WTC11 (cell line): Measurements from ENCODE around the gene YTHDF1. TPM values are rescaled to one million over a fixed set of nuclear protein-coding genes. Genes with fewer than 3 reads are reported as not detected.
A peak's percentile ranks its signal among the peaks of the same experiment; 100 is the strongest.

ENCODE experiments used
- ATAC-seq: fragments of 200-7000 bp; cut with Tn5 transposase; 2 replicates; pipeline ENCODE4 v1.10.0; 2021; ENCODE audit warnings: mild to moderate bottlenecking, moderate library complexity
- CTCF ChIA-PET: fragments of 300-600 bp; sonication (Branson Sonifier 250); formaldehyde crosslinking; loops from one replicate; lab custom pipeline; 2021; ENCODE audit warnings: antibody characterized with exemption; lab: Charles Lee
- POLR2A ChIA-PET: fragments of 350-600 bp; sonication (Branson Sonifier 250); formaldehyde crosslinking; loops from one replicate; lab custom pipeline; 2021; ENCODE audit warnings: antibody characterized with exemption; lab: Charles Lee
- DNase-seq: peaks from one replicate; pipeline ENCODE4 v3.0.0; 2021; ENCODE audit warnings: low spot score
- H3K27ac Mint-ChIP-seq: 2 replicates; pipeline ENCODE4 v1.8.0; 2021; ENCODE audit warnings: mixed read lengths
- H3K27me3 Mint-ChIP-seq: 2 replicates; pipeline ENCODE4 v1.8.0; 2021; ENCODE audit warnings: low read depth, mild to moderate bottlenecking, moderate library complexity, mixed read lengths
- H3K36me3 Mint-ChIP-seq: 2 replicates; pipeline ENCODE4 v1.8.0; 2021; ENCODE audit warnings: mixed read lengths
- H3K4me1 Mint-ChIP-seq: 2 replicates; pipeline ENCODE4 v1.8.0; 2022; ENCODE audit warnings: mixed read lengths
- H3K4me3 Mint-ChIP-seq: 2 replicates; pipeline ENCODE4 v1.8.0; 2021; ENCODE audit warnings: mild to moderate bottlenecking, moderate library complexity, mixed read lengths
- H3K9me3 Mint-ChIP-seq: 2 replicates; pipeline ENCODE4 v1.8.0; 2021; ENCODE audit warnings: mixed read lengths
- ATF1 ChIP-seq: sonication (generic); formaldehyde crosslinking; IDR thresholded peaks from 2 replicates; pipeline ENCODE4 v1.8.1; 2023; ENCODE audit warnings: mild to moderate bottlenecking, moderate library complexity, missing genetic modification reagents
- ATF6 ChIP-seq: sonication (generic); formaldehyde crosslinking; IDR thresholded peaks from 2 replicates; pipeline ENCODE4 v1.8.1; 2023; ENCODE audit warnings: mild to moderate bottlenecking, missing genetic modification reagents
- CREB1 ChIP-seq: sonication (generic); formaldehyde crosslinking; IDR thresholded peaks from 2 replicates; pipeline ENCODE4 v1.8.0; 2023; ENCODE audit warnings: mild to moderate bottlenecking, missing genetic modification reagents
- FOXJ3 ChIP-seq: sonication (generic); formaldehyde crosslinking; IDR thresholded peaks from 2 replicates; pipeline ENCODE4 v1.9.0; 2021; ENCODE audit warnings: missing genetic modification reagents, mild to moderate bottlenecking, borderline replicate concordance
- FOXK1 ChIP-seq: sonication (generic); formaldehyde crosslinking; IDR thresholded peaks from 2 replicates; pipeline ENCODE4 v1.8.0; 2022; ENCODE audit warnings: mild to moderate bottlenecking, moderate library complexity, missing genetic modification reagents
- FOXP1 ChIP-seq: sonication (generic); formaldehyde crosslinking; IDR thresholded peaks from 2 replicates; pipeline ENCODE4 v1.8.0; 2022; ENCODE audit warnings: missing genetic modification reagents, mild to moderate bottlenecking, moderate library complexity, borderline replicate concordance
- GABPB1 ChIP-seq: sonication (generic); formaldehyde crosslinking; IDR thresholded peaks from 2 replicates; pipeline ENCODE4 v1.8.1; 2023; ENCODE audit warnings: mild to moderate bottlenecking, missing genetic modification reagents
- JUN ChIP-seq: sonication (generic); formaldehyde crosslinking; IDR thresholded peaks from 2 replicates; pipeline ENCODE4 v1.8.0; 2023; ENCODE audit warnings: mild to moderate bottlenecking, missing genetic modification reagents
- MYBL2 ChIP-seq: sonication (generic); formaldehyde crosslinking; IDR thresholded peaks from 2 replicates; pipeline ENCODE4 v1.8.1; 2023; ENCODE audit warnings: mild to moderate bottlenecking, moderate library complexity, missing genetic modification reagents
- NFATC4 ChIP-seq: fragments of 250-450 bp; sonication (Bioruptor Pico); IDR thresholded peaks from 2 replicates; pipeline ENCODE4 v1.9.0; 2021; ENCODE audit warnings: mild to moderate bottlenecking
- NR1H2 ChIP-seq: sonication (generic); formaldehyde crosslinking; IDR thresholded peaks from 2 replicates; pipeline ENCODE4 v1.9.0; 2021; ENCODE audit warnings: mild to moderate bottlenecking, moderate library complexity, missing genetic modification reagents
- ZMAT4 ChIP-seq: fragments of 250-450 bp; sonication (Bioruptor Pico); IDR thresholded peaks from 2 replicates; pipeline ENCODE4 v1.9.0; 2021; ENCODE audit warnings: mild to moderate bottlenecking
- ZNF121 ChIP-seq: sonication (generic); formaldehyde crosslinking; IDR thresholded peaks from 2 replicates; pipeline ENCODE4 v1.8.0; 2023; ENCODE audit warnings: missing genetic modification reagents
- ZNF138 ChIP-seq: sonication (generic); formaldehyde crosslinking; conservative IDR thresholded peaks from 2 replicates; pipeline ENCODE4 v1.8.1; 2022; ENCODE audit warnings: mild to moderate bottlenecking, moderate library complexity, missing genetic modification reagents
- ZNF263 ChIP-seq: sonication (generic); formaldehyde crosslinking; IDR thresholded peaks from 2 replicates; pipeline ENCODE4 v1.8.1; 2022; ENCODE audit warnings: low read depth, mild to moderate bottlenecking, moderate library complexity, missing genetic modification reagents
- ZNF317 ChIP-seq: sonication (generic); formaldehyde crosslinking; IDR thresholded peaks from 2 replicates; pipeline ENCODE4 v1.8.1; 2023; ENCODE audit warnings: low read depth, mild to moderate bottlenecking, moderate library complexity, missing genetic modification reagents, borderline replicate concordance
- ZNF396 ChIP-seq: fragments of 250-450 bp; sonication (Bioruptor Pico); IDR thresholded peaks from 2 replicates; pipeline ENCODE4 v1.8.0; 2021; ENCODE audit warnings: mild to moderate bottlenecking, moderate library complexity, borderline replicate concordance
- ZNF416 ChIP-seq: fragments of 250-450 bp; sonication (Bioruptor Pico); IDR thresholded peaks from 2 replicates; pipeline ENCODE4 v1.9.0; 2021; ENCODE audit warnings: mild to moderate bottlenecking, inconsistent platforms
- total RNA-seq: library from RNA; stranded (reverse); gene quantifications from 3 replicates; pipeline ENCODE4 v1.2.3, GENCODE V29; 2021
- TF ChIP-seq, protein P1 (sequence below): sonication (generic); formaldehyde crosslinking; IDR thresholded peaks from 2 replicates; pipeline ENCODE4 v1.8.1; 2023; ENCODE audit warnings: mild to moderate bottlenecking, missing genetic modification reagents, moderate library complexity
- TF ChIP-seq, protein P2 (sequence below): sonication (generic); formaldehyde crosslinking; IDR thresholded peaks from 2 replicates; pipeline ENCODE4 v1.8.1; 2022; ENCODE audit warnings: low read depth, missing genetic modification reagents, borderline replicate concordance
- TF ChIP-seq, protein P3 (sequence below): fragments of 250-450 bp; sonication (Bioruptor Pico); IDR thresholded peaks from 2 replicates; pipeline ENCODE4 v1.9.0; 2021; ENCODE audit warnings: mild to moderate bottlenecking, borderline replicate concordance

YTHDF1 gene
- total RNA-seq, 1 experiment from 2014 or later = 61.3 TPM

DNA sequence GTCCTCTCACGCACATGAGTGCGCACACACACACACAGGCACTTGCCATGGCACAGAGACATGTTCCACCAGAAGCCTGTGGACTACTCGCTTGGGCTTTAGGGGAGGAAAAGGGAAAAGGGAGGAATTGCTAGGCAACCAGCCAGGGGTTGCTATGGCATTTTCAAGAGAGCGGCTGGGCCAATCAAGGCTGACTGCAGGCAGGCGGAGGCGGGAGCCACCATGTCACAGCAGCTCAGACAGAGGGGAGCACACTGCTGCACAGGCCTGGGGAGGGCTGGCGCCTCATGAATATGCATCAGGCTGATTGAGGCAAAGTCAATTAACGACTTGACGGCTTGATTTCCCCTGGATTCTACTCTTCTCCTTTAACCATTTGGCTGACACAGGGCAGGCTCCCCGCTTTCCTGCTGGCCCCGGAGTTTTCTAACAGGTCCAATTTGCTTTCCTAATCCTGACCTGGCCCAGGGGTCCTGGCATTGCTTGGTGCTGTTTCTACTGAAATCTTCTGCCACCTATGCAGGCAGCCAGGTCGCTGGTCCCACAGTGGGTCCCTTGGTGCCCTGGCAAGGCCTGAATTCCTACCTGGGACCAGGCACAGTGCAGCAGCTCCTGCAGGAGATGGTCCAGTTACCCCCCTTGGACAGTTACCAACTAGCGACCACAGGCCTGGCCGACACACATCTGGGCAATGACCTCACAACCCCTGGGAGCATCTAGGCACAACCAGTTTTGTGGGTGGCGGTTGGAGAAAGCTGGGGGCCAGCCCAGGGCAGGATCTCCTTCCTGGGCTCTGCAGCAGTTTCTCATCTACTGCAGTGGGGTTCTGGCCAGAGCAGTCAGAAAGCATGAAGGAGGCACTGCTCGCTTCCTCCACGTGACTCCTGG, 52.1 kb downstream of the YTHDF1 start (continued):
- TF ChIP-seq NFATC4 (CRISPR knock-in tag) = no peak

DNA sequence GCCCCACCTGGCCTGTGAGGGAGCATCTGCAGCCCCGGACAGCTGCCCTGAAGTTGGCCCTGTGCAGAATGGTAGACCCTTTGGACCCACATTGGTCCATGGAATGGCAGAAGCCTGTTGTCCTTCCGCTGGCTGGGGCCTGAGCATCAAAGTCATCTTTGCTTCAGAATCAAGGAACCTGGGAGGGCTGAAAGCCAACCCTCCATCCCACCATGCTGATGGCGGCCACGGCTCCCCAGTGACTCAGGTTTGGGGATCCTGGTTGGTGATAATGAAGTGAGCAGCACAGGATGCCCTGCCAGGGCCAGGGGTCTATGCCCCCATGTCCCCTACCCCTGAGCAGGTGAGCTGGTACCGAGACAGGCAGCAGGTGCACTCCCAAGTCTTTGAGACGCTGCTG, 52.8 kb downstream of the YTHDF1 start:
- TF ChIP-seq ZNF121 (CRISPR knock-in tag) (no peak), NR1H2 (no peak), JUN (CRISPR knock-in tag) (no peak)
- Mint-ChIP-seq H3K4me3 (no peak overlapping the region), H3K36me3 (peaks cover 6% of the 10 kb centered on the region), H3K9me3 (no peaks in the 10 kb centered on the region), H3K4me1 (no peaks in the 10 kb centered on the region), H3K27ac (no peak overlapping the region), H3K27me3 (no peaks in the 10 kb centered on the region)
- ATAC-seq (no peak), DNase-seq (no peak)
- CTCF ChIA-PET = interaction anchor here (1.0 to 1.8 kb wide), 3 partner anchors 10 to 60 kb away, joined by 3 to 7 read pairs (median 4); no protein-coding TSS in a partner anchor
- POLR2A ChIA-PET = no interaction called here

GRCh38 chr20:63162206-63162795, 53.6 kb downstream of the YTHDF1 start:
- Mint-ChIP-seq H3K36me3 (peaks cover 6% of the 10 kb centered on the region), H3K27me3 (no peaks in the 10 kb centered on the region)
- POLR2A ChIA-PET = no interaction called here
- DNase-seq = no peak
- TF ChIP-seq, protein P1, sequence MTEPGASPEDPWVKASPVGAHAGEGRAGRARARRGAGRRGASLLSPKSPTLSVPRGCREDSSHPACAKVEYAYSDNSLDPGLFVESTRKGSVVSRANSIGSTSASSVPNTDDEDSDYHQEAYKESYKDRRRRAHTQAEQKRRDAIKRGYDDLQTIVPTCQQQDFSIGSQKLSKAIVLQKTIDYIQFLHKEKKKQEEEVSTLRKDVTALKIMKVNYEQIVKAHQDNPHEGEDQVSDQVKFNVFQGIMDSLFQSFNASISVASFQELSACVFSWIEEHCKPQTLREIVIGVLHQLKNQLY (CRISPR knock-in tag) = no peak
- no peak for TF ChIP-seq FOXK1 (CRISPR knock-in tag)
- no peak for TF ChIP-seq GABPB1
- TF ChIP-seq ZNF317 = no peak
- no peak for TF ChIP-seq ZNF416 (CRISPR knock-in tag)
- no peak for TF ChIP-seq ATF6 (CRISPR knock-in tag)
- no peak for TF ChIP-seq FOXJ3
- TF ChIP-seq FOXP1 (CRISPR knock-in tag) = no peak
- TF ChIP-seq, all 79 proteins: peak for 0
- H3K9me3 Mint-ChIP-seq = no peaks in the 10 kb centered on the region
- CTCF ChIA-PET = interaction anchor here (1.0 to 1.8 kb wide), 3 partner anchors 9 to 215 kb away, joined by 3 to 7 read pairs (median 4); no protein-coding TSS in a partner anchor
- H3K4me3 Mint-ChIP-seq = no peak overlapping the region
- no peak for ATAC-seq
- H3K27ac Mint-ChIP-seq = peak overlapping the region; percentile 60; the same call in 1 of the 2 replicates
- no peaks in the 10 kb centered on the region for H3K4me1 Mint-ChIP-seq

DNA sequence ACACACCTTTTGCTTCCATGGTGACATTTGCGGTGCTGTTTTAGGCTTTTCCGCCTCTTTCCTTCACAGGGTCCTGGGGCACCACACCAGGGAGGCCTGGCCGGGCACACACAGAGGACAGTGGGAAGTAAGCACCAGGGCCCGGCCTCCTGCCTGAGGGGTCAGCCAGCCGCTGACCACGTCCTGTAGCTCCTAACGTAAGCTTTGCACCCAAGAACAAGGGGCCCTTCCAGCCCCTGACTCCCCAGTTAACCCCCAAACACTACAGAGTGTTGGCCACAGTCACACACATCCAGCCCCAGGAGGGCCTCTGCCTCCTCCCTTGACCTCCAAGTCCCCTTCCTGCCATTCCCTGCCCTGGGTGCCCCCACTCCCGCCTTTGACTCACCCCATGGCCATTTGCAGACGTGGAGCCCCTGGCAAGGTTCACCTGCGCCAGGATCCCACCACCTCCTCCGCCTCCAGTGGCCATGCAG, 54.7 kb downstream of the YTHDF1 start:
- Mint-ChIP-seq H3K9me3 (no peaks in the 10 kb centered on the region), H3K27ac (no peak overlapping the region), H3K4me3 (no peak overlapping the region), H3K4me1 (no peaks in the 10 kb centered on the region), H3K27me3 (no peaks in the 10 kb centered on the region), H3K36me3 (no peaks in the 10 kb centered on the region)
- no peak for DNase-seq
- ATAC-seq = no peak
- TF ChIP-seq ZMAT4 (no peak), ZNF396 (CRISPR knock-in tag) (no peak), CREB1 (CRISPR knock-in tag) (no peak), ATF1 (CRISPR knock-in tag) (no peak), FOXJ3 (no peak), MYBL2 (CRISPR knock-in tag) (no peak), ZNF263 (CRISPR knock-in tag) (no peak), ZNF138 (CRISPR knock-in tag) (no peak)
- TF ChIP-seq, protein P2, sequence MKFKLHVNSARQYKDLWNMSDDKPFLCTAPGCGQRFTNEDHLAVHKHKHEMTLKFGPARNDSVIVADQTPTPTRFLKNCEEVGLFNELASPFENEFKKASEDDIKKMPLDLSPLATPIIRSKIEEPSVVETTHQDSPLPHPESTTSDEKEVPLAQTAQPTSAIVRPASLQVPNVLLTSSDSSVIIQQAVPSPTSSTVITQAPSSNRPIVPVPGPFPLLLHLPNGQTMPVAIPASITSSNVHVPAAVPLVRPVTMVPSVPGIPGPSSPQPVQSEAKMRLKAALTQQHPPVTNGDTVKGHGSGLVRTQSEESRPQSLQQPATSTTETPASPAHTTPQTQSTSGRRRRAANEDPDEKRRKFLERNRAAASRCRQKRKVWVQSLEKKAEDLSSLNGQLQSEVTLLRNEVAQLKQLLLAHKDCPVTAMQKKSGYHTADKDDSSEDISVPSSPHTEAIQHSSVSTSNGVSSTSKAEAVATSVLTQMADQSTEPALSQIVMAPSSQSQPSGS (CRISPR knock-in tag) = no peak
- TF ChIP-seq, protein P3, sequence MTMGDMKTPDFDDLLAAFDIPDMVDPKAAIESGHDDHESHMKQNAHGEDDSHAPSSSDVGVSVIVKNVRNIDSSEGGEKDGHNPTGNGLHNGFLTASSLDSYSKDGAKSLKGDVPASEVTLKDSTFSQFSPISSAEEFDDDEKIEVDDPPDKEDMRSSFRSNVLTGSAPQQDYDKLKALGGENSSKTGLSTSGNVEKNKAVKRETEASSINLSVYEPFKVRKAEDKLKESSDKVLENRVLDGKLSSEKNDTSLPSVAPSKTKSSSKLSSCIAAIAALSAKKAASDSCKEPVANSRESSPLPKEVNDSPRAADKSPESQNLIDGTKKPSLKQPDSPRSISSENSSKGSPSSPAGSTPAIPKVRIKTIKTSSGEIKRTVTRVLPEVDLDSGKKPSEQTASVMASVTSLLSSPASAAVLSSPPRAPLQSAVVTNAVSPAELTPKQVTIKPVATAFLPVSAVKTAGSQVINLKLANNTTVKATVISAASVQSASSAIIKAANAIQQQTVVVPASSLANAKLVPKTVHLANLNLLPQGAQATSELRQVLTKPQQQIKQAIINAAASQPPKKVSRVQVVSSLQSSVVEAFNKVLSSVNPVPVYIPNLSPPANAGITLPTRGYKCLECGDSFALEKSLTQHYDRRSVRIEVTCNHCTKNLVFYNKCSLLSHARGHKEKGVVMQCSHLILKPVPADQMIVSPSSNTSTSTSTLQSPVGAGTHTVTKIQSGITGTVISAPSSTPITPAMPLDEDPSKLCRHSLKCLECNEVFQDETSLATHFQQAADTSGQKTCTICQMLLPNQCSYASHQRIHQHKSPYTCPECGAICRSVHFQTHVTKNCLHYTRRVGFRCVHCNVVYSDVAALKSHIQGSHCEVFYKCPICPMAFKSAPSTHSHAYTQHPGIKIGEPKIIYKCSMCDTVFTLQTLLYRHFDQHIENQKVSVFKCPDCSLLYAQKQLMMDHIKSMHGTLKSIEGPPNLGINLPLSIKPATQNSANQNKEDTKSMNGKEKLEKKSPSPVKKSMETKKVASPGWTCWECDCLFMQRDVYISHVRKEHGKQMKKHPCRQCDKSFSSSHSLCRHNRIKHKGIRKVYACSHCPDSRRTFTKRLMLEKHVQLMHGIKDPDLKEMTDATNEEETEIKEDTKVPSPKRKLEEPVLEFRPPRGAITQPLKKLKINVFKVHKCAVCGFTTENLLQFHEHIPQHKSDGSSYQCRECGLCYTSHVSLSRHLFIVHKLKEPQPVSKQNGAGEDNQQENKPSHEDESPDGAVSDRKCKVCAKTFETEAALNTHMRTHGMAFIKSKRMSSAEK = no peak
- ChIA-PET CTCF (interaction anchor here (1.8 kb wide), 1 partner anchor 11 kb away, joined by 7 read pairs; no protein-coding TSS in a partner anchor), POLR2A (no interaction called here)
